ENCODE measurements around the gene D2HGDH. TPM values are rescaled to one million over a fixed set of nuclear protein-coding genes. Genes with fewer than 3 reads are reported as not detected.

D2HGDH gene
- total and polyA plus RNA-seq, 2 of the 13 experiments (the other 11 are each of a cell fraction or from before 2014, with no cell fraction given) = 19.2 to 20.3 TPM

- TF ChIP-seq HNF1B (CRISPR knock-in tag; IDR thresholded peaks at IDR 0.05) = peak; percentile 92
- TF ChIP-seq SNRNP70 (IDR thresholded peaks at IDR 0.05; ENCODE audit: low read depth, low read length) = no peak
- TF ChIP-seq ZNF770 (CRISPR knock-in tag; IDR thresholded peaks at IDR 0.05) = peak; percentile 75; the same call in 1 of the 2 replicates
- TF ChIP-seq ZNF552 (CRISPR knock-in tag; IDR thresholded peaks at IDR 0.05; ENCODE audit: borderline replicate concordance) = peak; percentile 80; the same call in 1 of the 2 replicates
- TF ChIP-seq DDIT3 (CRISPR knock-in tag; IDR thresholded peaks at IDR 0.05) = no peak
- no peak for TF ChIP-seq ARNT (IDR thresholded peaks at IDR 0.05)
- peak; percentile 96 for TF ChIP-seq ZNF629 (CRISPR knock-in tag; conservative IDR thresholded peaks at IDR 0.05)
- TF ChIP-seq PTBP1 (IDR thresholded peaks at IDR 0.05; ENCODE audit: low read depth, low read length, poor library complexity, severe bottlenecking) = no peak
- no peak; the same call in 1 of the 2 replicates for TF ChIP-seq ATF6 (CRISPR knock-in tag; conservative IDR thresholded peaks at IDR 0.05)
- no peak for TF ChIP-seq ATM (IDR thresholded peaks at IDR 0.05; ENCODE audit: borderline replicate concordance)
- TF ChIP-seq TIGD3 (CRISPR knock-in tag; IDR thresholded peaks at IDR 0.05; ENCODE audit: borderline replicate concordance) = peak; percentile 80; the same call in 1 of the 2 replicates
- 0 out of 2 replicates have a peak, but pooled peaks have one; percentile 85 for TF ChIP-seq TBP (CRISPR knock-in tag; IDR thresholded peaks at IDR 0.05)
- TF ChIP-seq SOX13 (IDR thresholded peaks at IDR 0.05) = no peak
- TF ChIP-seq SOX13 (CRISPR knock-in tag; conservative IDR thresholded peaks at IDR 0.05 in 1 of 2, IDR thresholded peaks at IDR 0.05 in 1 of 2) = peak in 1 of 2 experiments; percentile 68; a peak in 2 of 4 replicates
- TF ChIP-seq NFATC3 (CRISPR knock-in tag; IDR thresholded peaks at IDR 0.05) = peak; percentile 89; the same call in 1 of the 2 replicates
- peak; percentile 9; the same call in 1 of the 2 replicates for TF ChIP-seq STAT6 (CRISPR knock-in tag; IDR thresholded peaks at IDR 0.05; ENCODE audit: borderline replicate concordance)
- no peak for TF ChIP-seq CENPX (CRISPR knock-in tag; IDR thresholded peaks at IDR 0.05)
Observed at GRCh38 chr2:241808721-241809382, 74.4 kb downstream of the D2HGDH start, which contains the start of gene NEU4 (continued).

Data from HepG2 (cell line).